DOHH2 (cell line): ENCODE measurements around the gene PRICKLE1.

Experiments used
- H3F3A ChIP-seq: fragments of 200-600 bp; sonication (generic), shearing (Covaris generic); 2 replicates; pipeline ENCODE4 v1.6.0; 2016; ENCODE audit warnings: antibody characterized with exemption, mild to moderate bottlenecking; ENCODE audit not compliant: control insufficient read depth, insufficient read depth
- H3K27ac ChIP-seq: fragments of 200-600 bp; sonication (generic); 2 replicates; pipeline ENCODE4 v1.5.1; 2014; ENCODE audit warnings: low read depth, mild to moderate bottlenecking, low read length, moderate library complexity
- H3K27me3 ChIP-seq: fragments of 200-600 bp; sonication (generic); 2 replicates; pipeline ENCODE4 v1.6.1; 2014; ENCODE audit warnings: mild to moderate bottlenecking, low read length, mixed read lengths; ENCODE audit not compliant: control insufficient read depth
- H3K36me3 ChIP-seq: fragments of 200-600 bp; sonication (generic); 2 replicates; pipeline ENCODE4 v1.6.1; 2014; ENCODE audit warnings: mild to moderate bottlenecking, low read length, moderate library complexity, mixed read lengths; ENCODE audit not compliant: control insufficient read depth
- H3K4me1 ChIP-seq: fragments of 200-600 bp; sonication (generic); 2 replicates; pipeline ENCODE4 v1.6.1; 2014; ENCODE audit warnings: mild to moderate bottlenecking, low read length, mixed read lengths; ENCODE audit not compliant: control insufficient read depth
- H3K4me2 ChIP-seq: fragments of 200-600 bp; sonication (generic); 2 replicates; pipeline ENCODE4 v1.6.0; 2014; ENCODE audit warnings: mild to moderate bottlenecking, low read length, moderate library complexity
- H3K4me3 ChIP-seq: fragments of 200-600 bp; sonication (generic); 2 replicates; pipeline ENCODE4 v1.5.1; 2014; ENCODE audit warnings: mild to moderate bottlenecking, low read length, mixed read lengths
- H3K79me2 ChIP-seq: fragments of 200-600 bp; sonication (generic); 2 replicates; pipeline ENCODE4 v1.6.1; 2014; ENCODE audit warnings: mild to moderate bottlenecking, low read length, mixed read lengths; ENCODE audit not compliant: control insufficient read depth
- H3K9me2 ChIP-seq: fragments of 200-600 bp; sonication (generic); replicated peaks from 2 replicates; pipeline ENCODE4 v1.6.1; 2014; ENCODE audit warnings: mild to moderate bottlenecking, low read length, mixed read lengths; ENCODE audit not compliant: control insufficient read depth
- H3K9me3 ChIP-seq: fragments of 200-600 bp; sonication (generic); 2 replicates; pipeline ENCODE4 v1.6.1; 2014; ENCODE audit warnings: antibody characterized with exemption, low read length, mixed read lengths; ENCODE audit not compliant: control insufficient read depth, insufficient read depth
- H4K20me1 ChIP-seq: fragments of 200-600 bp; sonication (generic); 2 replicates; pipeline ENCODE4 v1.6.0; 2014; ENCODE audit warnings: low read depth, mild to moderate bottlenecking, antibody characterized with exemption, low read length, moderate library complexity; ENCODE audit not compliant: control insufficient read depth, insufficient read depth
- EZH2phosphoT487 ChIP-seq: fragments of 200-600 bp; sonication (generic); IDR thresholded peaks from 2 replicates; pipeline ENCODE4 v1.6.1; 2017; ENCODE audit warnings: borderline replicate concordance, mild to moderate bottlenecking, antibody characterized with exemption, low read length, moderate library complexity, mixed read lengths
- TF ChIP-seq, protein P1 (sequence below): fragments of 200-600 bp; sonication (generic); IDR thresholded peaks from one replicate; pipeline ENCODE4 v1.5.1; 2014; ENCODE audit warnings: antibody characterized with exemption, mild to moderate bottlenecking, low read depth, low read length; ENCODE audit not compliant: poor library complexity, severe bottlenecking

PRICKLE1 gene

DNA sequence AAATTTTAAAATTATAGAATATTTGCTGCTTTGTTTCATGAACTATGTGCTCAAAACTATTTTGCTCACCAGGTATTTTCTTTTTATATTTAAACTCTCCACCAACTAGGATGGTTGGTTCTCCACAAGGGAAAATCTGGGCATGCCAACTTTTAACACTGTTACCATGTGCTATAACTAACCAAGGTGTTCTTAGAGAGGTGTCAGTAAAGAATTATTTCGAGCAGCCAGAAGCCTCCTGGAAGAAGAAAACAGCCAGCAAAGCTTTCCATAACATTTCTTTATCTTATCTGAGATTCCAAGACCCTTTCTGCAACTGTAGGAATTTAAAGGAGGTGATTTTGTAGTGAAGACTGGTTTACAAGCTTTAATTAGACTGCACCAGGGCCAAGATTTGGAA lies 97.3 kb downstream of the PRICKLE1 start:
- H3K36me3 ChIP-seq, result no peaks in the 10 kb centered on the region

DNA sequence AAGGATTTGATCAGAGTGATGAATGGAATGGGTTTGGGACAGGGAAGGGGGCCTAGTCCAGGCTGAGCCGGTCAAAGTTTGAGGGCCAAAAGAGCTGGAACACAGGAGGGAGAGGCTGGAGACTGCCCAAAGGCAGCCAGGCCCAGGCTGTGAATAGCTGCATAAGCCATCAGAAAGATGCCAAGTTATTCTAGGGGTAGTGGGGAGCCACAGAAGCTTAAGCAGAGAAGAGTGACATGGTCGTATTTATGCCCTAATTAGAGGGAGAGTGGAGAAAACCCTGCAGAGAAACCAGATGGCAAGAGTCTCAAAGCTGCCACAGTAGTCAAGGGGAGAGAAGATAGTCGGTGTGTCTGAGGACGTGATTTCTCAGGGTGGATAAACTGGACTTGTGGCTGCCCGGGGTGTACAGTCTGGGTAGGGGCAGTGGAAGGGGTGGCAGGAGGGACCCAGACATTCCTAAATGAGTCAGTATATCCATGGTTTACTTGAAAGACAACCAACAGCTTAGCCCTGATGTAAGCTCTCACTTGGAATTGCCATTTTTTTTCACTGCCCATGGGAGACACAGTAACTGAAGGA lies 99.2 kb downstream of the PRICKLE1 start:
- H3K4me3 ChIP-seq, result no peak overlapping the region
- peaks cover 1% of the 10 kb centered on the region; the same call in 1 of the 2 replicates for H3K4me1 ChIP-seq
- H3K27me3 ChIP-seq, result peaks cover 32% of the 10 kb centered on the region
- no peaks in the 10 kb centered on the region for H3K9me3 ChIP-seq
- no peaks in the 10 kb centered on the region for H3K9me2 ChIP-seq
- TF ChIP-seq EZH2phosphoT487, result no peak
- TF ChIP-seq, protein P1, sequence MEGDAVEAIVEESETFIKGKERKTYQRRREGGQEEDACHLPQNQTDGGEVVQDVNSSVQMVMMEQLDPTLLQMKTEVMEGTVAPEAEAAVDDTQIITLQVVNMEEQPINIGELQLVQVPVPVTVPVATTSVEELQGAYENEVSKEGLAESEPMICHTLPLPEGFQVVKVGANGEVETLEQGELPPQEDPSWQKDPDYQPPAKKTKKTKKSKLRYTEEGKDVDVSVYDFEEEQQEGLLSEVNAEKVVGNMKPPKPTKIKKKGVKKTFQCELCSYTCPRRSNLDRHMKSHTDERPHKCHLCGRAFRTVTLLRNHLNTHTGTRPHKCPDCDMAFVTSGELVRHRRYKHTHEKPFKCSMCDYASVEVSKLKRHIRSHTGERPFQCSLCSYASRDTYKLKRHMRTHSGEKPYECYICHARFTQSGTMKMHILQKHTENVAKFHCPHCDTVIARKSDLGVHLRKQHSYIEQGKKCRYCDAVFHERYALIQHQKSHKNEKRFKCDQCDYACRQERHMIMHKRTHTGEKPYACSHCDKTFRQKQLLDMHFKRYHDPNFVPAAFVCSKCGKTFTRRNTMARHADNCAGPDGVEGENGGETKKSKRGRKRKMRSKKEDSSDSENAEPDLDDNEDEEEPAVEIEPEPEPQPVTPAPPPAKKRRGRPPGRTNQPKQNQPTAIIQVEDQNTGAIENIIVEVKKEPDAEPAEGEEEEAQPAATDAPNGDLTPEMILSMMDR, result no peak
- no peaks in the 10 kb centered on the region for H4K20me1 ChIP-seq
- no peaks in the 10 kb centered on the region for H3K36me3 ChIP-seq
- no peak overlapping the region for H3K4me2 ChIP-seq
- H3K27ac ChIP-seq, result no peak overlapping the region
- H3F3A ChIP-seq, result no peaks in the 10 kb centered on the region
- no peaks in the 10 kb centered on the region for H3K79me2 ChIP-seq

More for the DNA sequence above, 97.3 kb downstream of the PRICKLE1 start:
- no peaks in the 10 kb centered on the region for H3F3A ChIP-seq
- no peak overlapping the region for H3K4me2 ChIP-seq
- no peak overlapping the region for H3K27ac ChIP-seq
- no peaks in the 10 kb centered on the region for H3K79me2 ChIP-seq
- H3K4me3 ChIP-seq, result no peak overlapping the region
- no peak for TF ChIP-seq EZH2phosphoT487
- TF ChIP-seq, protein P1, result no peak
- no peaks in the 10 kb centered on the region for H3K9me2 ChIP-seq
- H3K9me3 ChIP-seq, result no peaks in the 10 kb centered on the region
- no peaks in the 10 kb centered on the region for H3K4me1 ChIP-seq
- peaks cover 16% of the 10 kb centered on the region for H3K27me3 ChIP-seq
- H4K20me1 ChIP-seq, result no peaks in the 10 kb centered on the region

DNA sequence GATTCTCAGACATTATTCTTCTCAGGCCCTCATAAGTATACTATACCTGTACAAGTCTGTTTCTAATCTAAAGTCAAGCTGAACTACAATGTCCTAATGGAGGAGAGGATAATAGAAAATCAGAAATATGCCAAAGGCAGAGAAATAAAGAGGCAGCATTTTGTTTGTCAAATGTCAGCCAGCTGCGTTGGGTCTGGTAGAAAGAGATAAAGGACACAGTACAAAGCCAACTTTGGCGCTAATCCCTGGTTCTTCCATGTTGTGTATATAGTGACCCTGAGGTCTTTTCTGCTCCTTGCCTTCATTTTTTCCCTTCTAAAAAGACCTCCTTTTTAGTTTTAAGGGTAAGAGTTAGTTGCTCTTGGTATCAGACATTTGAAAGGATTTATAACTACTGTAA lies 103.1 kb downstream of the PRICKLE1 start:
- peaks cover 59% of the 10 kb centered on the region for H3K27me3 ChIP-seq
- no peaks in the 10 kb centered on the region for H3K36me3 ChIP-seq
- no peak overlapping the region for H3K4me3 ChIP-seq
- H4K20me1 ChIP-seq, result no peaks in the 10 kb centered on the region
- TF ChIP-seq, protein P1, result no peak
- TF ChIP-seq EZH2phosphoT487, result no peak
- peaks cover 5% of the 10 kb centered on the region for H3F3A ChIP-seq
- no peaks in the 10 kb centered on the region for H3K79me2 ChIP-seq
- no peak overlapping the region for H3K27ac ChIP-seq
- no peak overlapping the region for H3K4me2 ChIP-seq
- H3K9me3 ChIP-seq, result no peaks in the 10 kb centered on the region
- H3K9me2 ChIP-seq, result no peaks in the 10 kb centered on the region
- peaks cover 31% of the 10 kb centered on the region for H3K4me1 ChIP-seq
